HG03565 (cell line): Measurements from ENCODE around the gene CEP131.

Source experiments
- ATAC-seq: cut with Tn5 transposase; IDR thresholded peaks from one replicate; pipeline ENCODE4 v1.9.1; 2021; ENCODE audit warnings: mild to moderate bottlenecking, moderate library complexity; ENCODE audit not compliant: unreplicated experiment

The CEP131 gene

GRCh38 chr17:81170727-81171494 is 51.9 kb downstream of the CEP131 start:
- no peak for ATAC-seq

DNA sequence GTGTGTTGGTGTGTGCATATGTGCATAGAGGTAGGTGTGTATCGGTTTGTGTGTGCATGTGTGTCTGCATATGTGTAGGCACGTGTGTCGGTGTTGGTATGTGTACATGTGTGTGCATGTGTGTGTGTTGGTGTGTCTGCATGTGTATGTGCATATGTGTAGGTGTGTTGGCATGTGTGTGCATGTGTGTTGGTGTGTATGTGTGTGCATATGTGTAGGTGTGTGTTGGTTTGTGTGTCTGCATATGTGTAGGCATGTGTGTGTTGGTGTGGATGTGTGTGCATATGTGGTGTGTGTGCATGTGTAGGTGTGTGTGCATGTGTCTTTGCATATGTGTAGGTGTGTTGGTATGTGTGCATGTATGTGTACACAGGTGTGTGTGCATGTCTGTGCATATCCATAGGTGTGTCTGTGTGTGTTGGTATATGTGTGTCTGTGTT is 52.9 kb downstream of the CEP131 start:
- no peak for ATAC-seq

DNA sequence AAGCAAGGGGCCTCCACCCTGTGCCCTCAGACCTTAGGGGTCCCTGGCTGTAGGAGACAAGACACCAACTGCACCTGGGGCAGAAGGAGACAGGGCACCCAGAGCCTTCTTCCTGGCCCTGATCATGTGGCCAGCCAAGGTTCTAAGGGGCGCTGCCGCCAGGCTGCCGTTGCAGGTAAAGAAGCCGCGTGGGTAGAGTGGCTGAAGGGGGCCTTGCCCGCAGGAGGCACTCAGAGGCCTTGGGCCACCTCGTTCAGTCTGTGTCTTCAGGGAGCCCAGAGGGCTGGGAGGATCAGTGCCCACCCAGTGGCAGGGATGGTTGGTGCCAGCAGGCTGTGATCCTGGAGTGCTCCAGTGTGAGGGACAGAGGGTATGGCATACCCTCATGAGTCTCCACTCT is 55.1 kb downstream of the CEP131 start:
- no peak for ATAC-seq

DNA sequence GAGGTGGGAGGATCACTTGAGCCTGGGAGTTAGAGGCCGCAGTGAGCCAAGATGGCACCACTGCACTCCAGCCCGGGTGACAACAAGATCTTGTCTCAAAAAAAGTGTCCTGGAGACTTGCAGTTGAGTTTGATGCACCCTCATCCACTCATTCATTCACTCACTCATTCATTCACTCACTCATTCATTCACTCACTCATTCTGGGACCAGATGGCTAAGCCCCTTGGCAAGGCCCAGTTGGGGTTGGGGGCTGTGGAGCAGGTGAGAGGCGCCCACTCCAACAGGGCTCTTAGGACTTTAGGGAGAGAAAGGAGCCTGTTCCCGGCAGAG is 55.6 kb downstream of the CEP131 start:
- no peak for ATAC-seq

- ATAC-seq = no peak
Observed at GRCh38 chr17:81166033-81166492, 56.7 kb downstream of the CEP131 start, which contains the start of gene AATK. AATK (minus strand) TSS chr17:81166221; CDS start chr17:81165992, 229 bp downstream.

- ATAC-seq = no peak
Observed at GRCh38 chr17:81165246-81166032, 57.3 kb downstream of the CEP131 start, which contains the start of gene PVALEF. PVALEF (plus strand) TSS chr17:81165507; CDS start chr17:81181227, 15,720 bp downstream.

GRCh38 chr17:81164371-81165245 is 58.2 kb downstream of the CEP131 start:
- ATAC-seq = no peak

GRCh38 chr17:81163703-81164370 is 58.9 kb downstream of the CEP131 start:
- ATAC-seq = no peak

GRCh38 chr17:81163051-81163695 is 59.6 kb downstream of the CEP131 start:
- ATAC-seq = no peak

GRCh38 chr17:81162491-81162890 is 60.3 kb downstream of the CEP131 start:
- ATAC-seq = no peak

DNA sequence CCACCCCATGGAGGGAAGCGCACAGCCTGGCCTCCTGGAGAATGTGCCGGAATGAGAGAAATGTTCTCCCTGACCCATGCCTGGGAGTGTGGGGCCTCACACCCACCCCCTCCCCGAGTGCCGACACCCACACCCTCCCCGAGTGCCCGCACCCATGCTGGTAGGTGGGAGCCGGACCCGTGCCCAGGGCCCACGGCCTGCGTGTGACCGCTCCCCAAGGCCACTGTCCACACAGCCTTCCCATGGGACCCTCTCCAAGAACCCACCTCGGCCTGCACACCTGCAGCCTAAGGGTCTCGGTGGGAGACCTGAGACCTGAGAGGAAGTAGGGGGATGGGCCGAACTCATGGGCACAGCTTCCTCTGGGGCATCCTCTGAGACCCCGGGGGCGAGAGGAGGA is 60.8 kb downstream of the CEP131 start:
- ATAC-seq = no peak

DNA sequence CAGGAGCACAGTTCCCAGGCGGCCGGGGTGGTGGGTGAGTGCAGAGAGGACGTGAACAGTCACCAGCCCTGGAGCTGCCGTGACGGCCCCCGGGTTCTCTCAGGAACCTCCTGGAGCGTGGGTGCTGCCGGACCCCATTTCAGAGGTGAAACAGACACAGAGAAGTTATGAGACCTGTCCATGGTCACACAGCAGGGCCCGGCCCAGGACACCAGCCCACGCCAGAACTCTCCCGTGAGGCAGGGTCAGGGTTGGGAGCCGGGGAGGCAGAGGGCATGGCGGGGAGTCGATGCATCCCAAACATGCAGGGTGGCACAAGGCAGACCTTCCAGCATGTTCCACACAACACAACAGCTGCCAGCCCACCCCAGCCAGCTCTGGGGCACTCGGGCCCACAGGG is 61.2 kb downstream of the CEP131 start:
- ATAC-seq = no peak

- ATAC-seq = no peak
Observed at GRCh38 chr17:81160747-81161453, 61.9 kb downstream of the CEP131 start.

DNA sequence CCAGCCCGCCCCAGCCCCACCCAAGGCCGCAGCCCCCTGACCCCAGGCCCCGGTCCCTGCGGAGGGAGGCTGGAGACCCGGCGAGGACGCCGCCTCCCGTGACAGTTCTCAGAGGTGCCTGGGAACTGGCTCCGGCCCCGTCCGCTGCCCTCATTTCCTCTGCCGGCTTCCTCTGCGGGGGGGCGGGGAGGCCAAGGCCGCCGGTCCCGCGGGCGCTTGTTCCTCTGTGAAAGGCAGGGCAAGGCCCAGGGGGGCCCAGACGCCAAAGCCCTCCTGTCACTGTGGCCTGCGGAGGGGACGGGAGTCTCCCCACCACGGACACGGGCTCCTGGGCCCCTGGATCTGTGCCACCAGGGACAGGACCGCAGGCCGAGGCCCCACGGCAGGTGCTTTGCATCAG is 62.5 kb downstream of the CEP131 start:
- no peak for ATAC-seq

DNA sequence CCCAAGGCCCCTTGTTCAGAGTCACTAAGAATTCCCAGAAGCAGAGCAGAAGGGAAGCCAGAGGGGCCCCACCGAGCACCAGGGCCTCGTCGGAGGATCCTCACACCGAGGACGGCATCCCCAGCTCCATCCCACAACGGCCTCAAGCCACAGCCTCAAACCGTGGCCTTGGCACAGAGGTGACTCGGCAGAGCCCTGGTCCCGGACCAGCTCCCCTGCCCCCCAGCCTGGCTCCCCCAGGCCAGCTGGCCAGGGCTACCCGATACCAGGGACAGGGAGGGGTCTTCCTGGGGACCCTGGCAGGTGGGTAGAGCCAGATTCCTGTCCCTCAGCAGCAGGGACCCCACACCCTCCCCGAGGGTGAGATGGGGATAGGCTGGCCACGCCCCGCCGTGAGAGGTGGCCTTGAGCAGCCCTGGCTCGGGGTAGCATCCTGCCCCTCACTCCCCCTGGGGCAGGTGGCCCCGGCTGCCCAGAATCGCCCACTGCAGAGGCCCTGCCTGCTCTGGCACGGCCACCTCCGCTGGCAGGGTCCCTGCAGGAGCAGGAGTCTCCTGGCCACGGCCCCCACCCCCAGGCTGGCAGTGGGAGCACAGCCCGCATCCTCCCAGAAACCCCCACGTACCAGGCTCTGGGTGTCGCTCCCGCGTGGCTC is 63.0 kb downstream of the CEP131 start:
- no peak for ATAC-seq

DNA sequence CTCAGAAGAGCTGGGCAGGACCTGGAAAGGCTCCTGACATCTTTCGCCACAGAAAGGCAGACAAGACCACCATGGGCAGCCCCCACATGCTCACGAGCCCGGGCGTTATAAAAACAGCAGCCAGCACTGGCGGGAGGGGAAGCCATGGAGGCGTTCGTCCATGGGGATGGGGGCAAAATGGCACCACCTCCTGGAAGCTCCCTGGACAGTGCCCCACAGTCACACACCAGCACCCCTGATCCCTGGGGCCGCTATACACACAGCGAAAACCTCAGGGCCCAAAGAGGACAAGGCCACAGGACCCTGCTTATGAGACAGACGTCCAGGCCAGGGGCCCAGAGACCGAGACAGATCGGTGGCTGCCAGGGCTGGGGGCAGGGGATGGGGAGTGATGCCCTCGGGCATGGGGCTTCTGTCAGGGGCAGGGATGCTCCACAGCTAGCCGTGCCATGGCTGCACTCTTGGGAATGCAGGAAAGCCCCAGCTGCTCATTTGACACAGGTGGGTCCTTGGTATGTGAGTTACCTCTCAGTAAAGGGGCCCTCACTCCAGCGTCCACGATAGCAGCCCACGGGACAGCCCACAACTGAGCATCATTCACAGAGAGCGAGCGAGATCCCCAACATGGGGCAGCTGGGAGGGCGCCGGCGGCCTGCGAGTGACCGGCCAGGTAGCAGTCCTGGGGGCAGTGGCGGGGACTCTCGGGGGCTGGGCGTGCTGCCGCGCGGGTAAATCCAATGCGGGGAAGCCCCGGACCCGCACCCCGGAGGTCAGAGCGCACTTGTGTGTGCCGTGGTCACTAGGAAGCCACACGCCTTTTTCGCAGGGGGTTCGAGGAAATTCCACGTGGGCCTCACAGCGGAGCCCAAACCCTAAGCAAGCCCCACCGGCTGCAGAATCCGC is 63.8 kb downstream of the CEP131 start:
- no peak for ATAC-seq

GRCh38 chr17:81157848-81158687 is 64.7 kb downstream of the CEP131 start:
- ATAC-seq = no peak
